Activated naive CD4-positive, alpha-beta T cell treated with anti-CD3 and anti-CD28 coated beads for 36 hours (primary cell): ENCODE data around the gene KIRREL3. TPM values are rescaled to one million over a fixed set of nuclear protein-coding genes. Genes with fewer than 3 reads are reported as not detected.

Source experiments
- CTCF ChIA-PET: fragments of 350-600 bp; sonication (Branson Sonifier 250); formaldehyde crosslinking; loops from one replicate; lab custom pipeline; 2021; ENCODE audit warnings: antibody characterized with exemption; lab: Charles Lee
- DNase-seq: peaks from one replicate; pipeline ENCODE4 v3.0.0-alpha.2; 2020
- H3K27ac Mint-ChIP-seq: one replicate; pipeline ENCODE4 v1.8.0; 2021; ENCODE audit warnings: mild to moderate bottlenecking, mixed read lengths
- H3K27me3 Mint-ChIP-seq: one replicate; pipeline ENCODE4 v1.8.0; 2021; ENCODE audit warnings: low read depth, mixed read lengths
- H3K36me3 Mint-ChIP-seq: one replicate; pipeline ENCODE4 v1.8.0; 2021; ENCODE audit warnings: low read depth, mixed read lengths
- H3K4me1 Mint-ChIP-seq: one replicate; pipeline ENCODE4 v1.8.0; 2021; ENCODE audit warnings: low read depth, mixed read lengths
- H3K4me3 Mint-ChIP-seq: one replicate; pipeline ENCODE4 v1.8.0; 2021; ENCODE audit warnings: mild to moderate bottlenecking, moderate library complexity, mixed read lengths
- H3K9me3 Mint-ChIP-seq: one replicate; pipeline ENCODE4 v1.8.0; 2021; ENCODE audit warnings: mixed read lengths
- intact Hi-C: fragments of 100-400 bp; cut with micrococcal nuclease; formaldehyde crosslinking; loops from one replicate; pipeline ENCODE4 v1.15.1; 2023
- total RNA-seq, 2 experiments: library from RNA; stranded (reverse); gene quantifications; one replicate each; pipeline ENCODE4 v1.2.3, GENCODE V29; 2021

KIRREL3 gene
- total RNA-seq, 2 experiments from 2014 or later: not detected

DNA sequence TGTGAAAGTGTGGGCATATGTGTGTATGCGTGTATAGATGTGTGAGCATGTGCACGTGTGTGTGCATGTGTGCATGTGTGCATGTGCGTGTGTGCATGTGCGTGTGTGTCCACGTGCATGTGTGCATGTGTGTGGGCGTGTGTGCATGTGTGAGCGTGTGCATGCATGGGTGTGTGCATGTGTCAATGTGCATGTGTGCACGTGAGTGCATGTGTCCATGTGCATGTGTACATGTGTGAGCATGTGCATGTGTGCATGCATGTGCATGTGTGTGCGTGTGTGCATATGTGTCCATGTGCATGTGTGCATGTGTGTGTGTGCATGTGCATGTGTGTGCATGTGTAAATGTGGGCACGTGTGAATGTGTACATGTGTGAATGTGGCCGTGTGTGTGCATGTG, 549.8 kb downstream of the KIRREL3 start:
- Mint-ChIP-seq H3K9me3 (peaks cover 15% of the 10 kb centered on the region), H3K4me1 (no peaks in the 10 kb centered on the region), H3K27me3 (no peaks in the 10 kb centered on the region), H3K4me3 (no peak overlapping the region), H3K36me3 (no peaks in the 10 kb centered on the region), H3K27ac (no peak overlapping the region)
- CTCF ChIA-PET: no interaction called here
- intact Hi-C loops: no loop called here
- DNase-seq: no peak

DNA sequence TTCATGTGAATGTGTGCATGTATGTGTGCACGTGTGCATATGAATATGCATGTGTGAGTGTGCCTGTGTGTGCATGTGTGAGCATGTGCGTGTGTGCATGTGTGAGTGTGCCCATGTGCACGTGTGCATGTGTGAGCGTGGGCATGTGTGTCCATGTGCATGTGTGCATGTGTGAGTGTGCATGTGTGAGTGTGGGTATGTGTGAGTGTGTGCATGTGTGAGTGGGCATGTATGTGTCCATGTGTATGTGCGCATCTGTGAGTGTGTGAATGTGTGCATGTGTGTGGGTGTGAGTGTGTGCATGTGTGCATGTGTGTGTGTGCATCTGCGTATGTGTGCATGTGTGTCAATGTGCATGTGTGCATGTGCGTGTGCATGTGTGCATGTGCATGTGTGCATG, 550.4 kb downstream of the KIRREL3 start:
- CTCF ChIA-PET: no interaction called here
- Mint-ChIP-seq H3K4me1 (no peaks in the 10 kb centered on the region), H3K27me3 (no peaks in the 10 kb centered on the region), H3K27ac (no peak overlapping the region), H3K36me3 (no peaks in the 10 kb centered on the region), H3K4me3 (no peak overlapping the region), H3K9me3 (peaks cover 15% of the 10 kb centered on the region)
- no peak for DNase-seq
- intact Hi-C loops: no loop called here

DNA sequence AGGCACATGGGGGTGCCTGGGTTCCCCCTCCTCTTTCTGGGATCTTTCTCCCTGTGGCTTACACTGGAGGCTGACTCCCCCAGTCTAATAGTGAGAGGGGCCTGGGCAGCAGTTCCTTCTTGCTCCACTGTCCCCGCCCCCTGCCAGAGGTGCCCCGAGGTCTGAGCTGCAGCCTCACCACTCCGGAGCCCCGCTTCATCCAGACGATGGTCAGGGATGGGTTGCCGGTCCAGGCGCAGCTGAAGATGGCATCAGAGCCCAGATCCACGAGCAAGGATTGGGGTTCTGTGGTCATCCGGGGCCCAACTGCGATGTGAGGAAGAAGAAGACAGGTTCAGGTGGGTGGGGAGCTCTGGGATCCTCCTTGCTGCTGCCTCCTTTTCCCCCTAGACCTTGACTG, 554.0 kb downstream of the KIRREL3 start:
- CTCF ChIA-PET: interaction anchor here (0.8 to 1.1 kb wide), 2 partner anchors 34 to 87 kb away, joined by 3 to 5 read pairs; no protein-coding TSS in a partner anchor
- Mint-ChIP-seq H3K4me1 (no peaks in the 10 kb centered on the region), H3K27ac (no peak overlapping the region), H3K4me3 (no peak overlapping the region), H3K9me3 (peaks cover 15% of the 10 kb centered on the region), H3K36me3 (no peaks in the 10 kb centered on the region), H3K27me3 (peaks cover 1% of the 10 kb centered on the region)
- intact Hi-C loops: no loop called here
- DNase-seq: no peak

DNA sequence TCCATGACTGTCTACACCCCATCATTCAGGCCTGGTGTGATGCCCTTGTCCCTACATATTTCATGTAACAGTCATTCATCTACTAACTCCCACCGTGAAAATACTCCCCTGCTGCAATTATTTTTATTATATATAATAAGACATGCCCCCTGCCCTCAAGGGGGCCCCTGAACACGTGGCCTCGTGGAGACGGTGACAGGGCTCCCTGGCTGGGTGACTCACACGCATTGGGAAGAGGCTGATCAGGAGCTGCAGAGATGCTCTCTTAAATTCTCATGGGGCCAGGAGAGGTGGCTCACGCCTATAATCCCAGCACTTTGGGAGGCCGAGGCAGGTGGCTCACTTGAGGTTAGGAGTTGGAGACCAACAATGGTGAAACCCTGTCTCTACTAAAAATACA, 556.5 kb downstream of the KIRREL3 start:
- CTCF ChIA-PET: interaction anchor here (1.2 to 8.0 kb wide), 3 partner anchors 36 to 43 kb away, joined by 3 to 112 read pairs (median 6); no protein-coding TSS in a partner anchor
- no peak overlapping the region for H3K4me3 Mint-ChIP-seq
- H3K4me1 Mint-ChIP-seq: peaks cover 5% of the 10 kb centered on the region
- no peaks in the 10 kb centered on the region for H3K9me3 Mint-ChIP-seq
- H3K36me3 Mint-ChIP-seq: no peaks in the 10 kb centered on the region
- DNase-seq: no peak
- H3K27me3 Mint-ChIP-seq: peaks cover 6% of the 10 kb centered on the region
- no peak overlapping the region for H3K27ac Mint-ChIP-seq
- intact Hi-C loops: loop anchor here (5.0 kb wide), 2 partner anchors 163 to 273 kb away; no protein-coding TSS in a partner anchor

DNA sequence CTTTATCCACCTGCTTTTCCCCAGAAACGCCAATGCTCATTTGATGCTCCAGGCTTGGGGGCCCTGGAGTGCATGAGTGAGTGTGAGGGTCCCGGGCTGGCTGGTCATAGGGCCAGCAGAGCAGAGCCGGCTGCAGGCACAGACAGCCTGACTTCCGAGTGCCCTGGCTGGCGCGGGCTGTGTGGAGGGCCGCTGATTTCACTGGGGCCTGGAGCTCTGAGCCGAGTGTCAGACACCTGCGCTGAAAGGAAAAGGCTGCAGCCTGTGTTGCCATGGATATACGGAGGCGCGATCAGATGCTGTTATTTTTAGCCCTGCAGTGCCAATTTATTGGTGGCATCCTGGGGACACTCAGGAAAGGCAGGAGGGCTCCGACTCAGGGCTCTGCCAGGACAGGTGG, 557.5 kb downstream of the KIRREL3 start:
- Mint-ChIP-seq H3K36me3 (no peaks in the 10 kb centered on the region), H3K4me3 (no peak overlapping the region), H3K4me1 (peaks cover 5% of the 10 kb centered on the region), H3K27me3 (peaks cover 6% of the 10 kb centered on the region), H3K9me3 (no peaks in the 10 kb centered on the region), H3K27ac (no peak overlapping the region)
- no peak for DNase-seq
- CTCF ChIA-PET: interaction anchor here (0.7 to 8.0 kb wide), 4 partner anchors 37 to 196 kb away, joined by 3 to 112 read pairs (median 4); no protein-coding TSS in a partner anchor
- intact Hi-C loops: loop anchor here (5.0 kb wide), 2 partner anchors 164 to 274 kb away; no protein-coding TSS in a partner anchor

DNA sequence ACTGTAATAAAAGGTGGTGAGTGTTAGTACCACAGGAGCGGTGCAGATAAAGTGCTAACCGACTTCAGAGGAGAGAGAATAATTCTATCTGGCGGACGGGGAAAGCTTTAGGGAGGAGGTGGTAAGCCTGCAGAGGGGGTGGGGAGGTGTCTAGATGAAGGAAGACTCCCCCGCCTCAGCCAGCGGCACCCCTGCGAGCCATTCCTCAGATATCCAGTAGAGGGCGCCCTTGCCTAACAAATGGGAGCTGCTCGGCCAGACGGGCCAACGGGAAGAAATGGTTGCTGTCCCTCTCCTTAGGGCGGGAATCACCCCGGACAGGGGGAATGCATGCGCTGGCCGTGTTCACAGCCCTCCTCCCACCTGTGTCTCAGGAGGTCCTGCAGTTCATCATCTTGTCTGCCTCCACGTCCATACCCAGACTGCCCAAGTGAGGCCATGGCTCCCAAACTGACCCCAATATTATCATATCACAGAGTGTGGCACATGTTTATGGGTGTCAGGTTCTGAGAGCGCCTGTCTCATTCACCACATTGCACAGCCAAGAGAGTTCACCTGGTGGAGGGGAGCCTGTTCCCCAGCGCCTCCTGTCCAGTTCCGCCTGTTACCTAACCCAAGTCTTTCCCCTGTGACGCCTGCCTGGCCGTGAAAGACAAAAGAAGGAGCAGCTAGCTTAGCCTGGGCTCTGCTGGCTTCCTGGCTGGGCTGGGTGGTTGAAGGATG, 559.6 kb downstream of the KIRREL3 start:
- CTCF ChIA-PET: interaction anchor here (0.6 to 8.0 kb wide), 16 partner anchors 9 to 551 kb away, joined by 3 to 112 read pairs (median 4); no protein-coding TSS in a partner anchor
- intact Hi-C loops: loop anchor here (1.0 to 5.0 kb wide), 5 partner anchors 39 to 904 kb away; no protein-coding TSS in a partner anchor
- Mint-ChIP-seq H3K36me3 (no peaks in the 10 kb centered on the region), H3K4me1 (peaks cover 5% of the 10 kb centered on the region), H3K4me3 (no peak overlapping the region), H3K9me3 (no peaks in the 10 kb centered on the region), H3K27ac (no peak overlapping the region), H3K27me3 (peaks cover 6% of the 10 kb centered on the region)
- peak; percentile 84 for DNase-seq

DNA sequence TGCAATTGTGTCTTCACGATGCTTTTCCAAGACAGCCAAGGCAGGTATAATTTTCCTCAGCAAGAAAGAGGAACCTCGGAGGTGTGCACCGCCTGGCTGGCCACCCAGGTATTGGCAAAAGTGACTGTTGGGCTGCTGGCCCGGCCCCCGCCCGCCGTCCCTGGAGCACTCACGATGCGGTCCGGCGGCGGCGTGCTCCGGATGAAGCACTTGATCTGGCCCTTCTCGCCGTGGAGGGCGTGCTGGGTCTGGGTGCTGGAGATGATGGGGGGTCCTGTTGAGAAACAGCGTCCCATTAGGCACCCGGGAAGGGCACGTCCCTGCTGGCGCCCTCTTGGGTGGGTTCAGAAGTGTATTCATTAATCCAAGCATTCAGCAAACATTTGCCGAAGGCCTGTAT, 560.3 kb downstream of the KIRREL3 start:
- no peak for DNase-seq
- Mint-ChIP-seq H3K4me1 (peaks cover 5% of the 10 kb centered on the region), H3K27me3 (peaks cover 6% of the 10 kb centered on the region), H3K9me3 (no peaks in the 10 kb centered on the region), H3K27ac (no peak overlapping the region), H3K4me3 (no peak overlapping the region), H3K36me3 (no peaks in the 10 kb centered on the region)
- CTCF ChIA-PET: interaction anchor here (0.9 to 8.0 kb wide), 11 partner anchors 11 to 547 kb away, joined by 3 to 112 read pairs (median 5); no protein-coding TSS in a partner anchor
- intact Hi-C loops: loop anchor here (1.0 to 5.0 kb wide), 4 partner anchors 167 to 905 kb away; no protein-coding TSS in a partner anchor

DNA sequence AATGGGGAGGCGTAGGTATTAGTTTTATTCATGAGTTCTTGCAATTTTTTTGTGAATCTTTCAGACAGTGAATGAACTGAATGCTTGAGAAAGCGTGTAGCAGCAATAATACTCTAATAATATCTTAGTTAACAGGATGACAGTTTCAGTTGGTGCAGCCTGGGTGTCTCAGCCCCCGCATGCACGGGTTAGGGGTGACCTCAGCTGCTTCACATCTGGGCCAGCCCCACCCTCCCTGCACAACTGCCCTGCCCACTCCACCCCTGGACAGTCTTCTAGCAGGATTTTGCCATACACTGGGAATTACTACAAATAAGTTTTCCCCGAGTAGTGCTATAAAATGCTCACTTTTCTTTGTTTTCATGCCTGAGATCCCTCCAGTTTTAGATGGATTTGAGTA, 561.9 kb downstream of the KIRREL3 start:
- no peaks in the 10 kb centered on the region for H3K9me3 Mint-ChIP-seq
- CTCF ChIA-PET: interaction anchor here (0.6 to 8.0 kb wide), 3 partner anchors 42 to 347 kb away, joined by 3 to 112 read pairs (median 3); no protein-coding TSS in a partner anchor
- H3K27me3 Mint-ChIP-seq: peaks cover 6% of the 10 kb centered on the region
- intact Hi-C loops: no loop called here
- no peak overlapping the region for H3K27ac Mint-ChIP-seq
- DNase-seq: no peak
- peaks cover 5% of the 10 kb centered on the region for H3K4me1 Mint-ChIP-seq
- no peaks in the 10 kb centered on the region for H3K36me3 Mint-ChIP-seq
- no peak overlapping the region for H3K4me3 Mint-ChIP-seq

DNA sequence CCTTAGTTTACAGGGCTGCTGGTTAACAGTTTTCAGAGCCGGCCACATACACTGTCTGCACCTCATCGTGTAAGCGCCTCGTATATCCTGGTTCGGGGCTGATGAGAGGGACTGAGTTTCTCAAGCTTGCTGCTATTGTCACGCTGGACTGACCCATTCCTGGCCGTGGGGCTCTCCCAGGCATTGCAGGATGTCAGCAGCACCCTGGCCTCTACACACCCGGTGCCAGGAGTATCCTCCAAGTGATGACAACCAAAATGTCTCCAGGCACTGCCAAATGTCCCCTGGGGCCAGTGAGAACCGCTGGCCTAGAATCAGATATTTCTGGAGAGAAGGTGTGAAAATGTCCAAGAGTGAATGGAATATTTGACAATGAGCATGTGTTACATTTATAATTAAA, 562.3 kb downstream of the KIRREL3 start:
- Mint-ChIP-seq H3K4me3 (no peak overlapping the region), H3K9me3 (no peaks in the 10 kb centered on the region), H3K36me3 (no peaks in the 10 kb centered on the region), H3K27ac (no peak overlapping the region), H3K4me1 (peaks cover 5% of the 10 kb centered on the region), H3K27me3 (peaks cover 6% of the 10 kb centered on the region)
- intact Hi-C loops: no loop called here
- DNase-seq: no peak
- CTCF ChIA-PET: interaction anchor here (8.0 kb wide), 1 partner anchor 42 kb away, joined by 112 read pairs; no protein-coding TSS in a partner anchor

DNA sequence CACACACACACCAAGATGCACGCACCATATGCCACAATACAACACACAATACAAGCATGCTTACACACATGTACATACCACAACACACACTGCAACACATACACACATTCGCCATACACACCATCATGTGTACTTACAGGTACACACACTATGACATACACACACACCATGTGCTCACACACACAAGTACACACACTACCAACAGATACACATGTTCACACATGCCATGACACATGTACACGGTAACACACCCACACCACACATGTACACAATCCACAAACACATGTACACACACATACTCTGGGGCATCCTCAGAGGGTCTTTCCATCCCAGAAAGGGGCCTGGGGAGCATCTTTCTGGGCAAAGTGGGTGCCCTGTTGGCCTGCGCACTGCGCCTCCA, 562.8 kb downstream of the KIRREL3 start:
- H3K4me1 Mint-ChIP-seq: peaks cover 5% of the 10 kb centered on the region
- no peaks in the 10 kb centered on the region for H3K36me3 Mint-ChIP-seq
- no peak overlapping the region for H3K27ac Mint-ChIP-seq
- no peak overlapping the region for H3K4me3 Mint-ChIP-seq
- intact Hi-C loops: no loop called here
- no peak for DNase-seq
- no peaks in the 10 kb centered on the region for H3K9me3 Mint-ChIP-seq
- CTCF ChIA-PET: interaction anchor here (8.0 kb wide), 1 partner anchor 43 kb away, joined by 112 read pairs; no protein-coding TSS in a partner anchor
- peaks cover 5% of the 10 kb centered on the region for H3K27me3 Mint-ChIP-seq

DNA sequence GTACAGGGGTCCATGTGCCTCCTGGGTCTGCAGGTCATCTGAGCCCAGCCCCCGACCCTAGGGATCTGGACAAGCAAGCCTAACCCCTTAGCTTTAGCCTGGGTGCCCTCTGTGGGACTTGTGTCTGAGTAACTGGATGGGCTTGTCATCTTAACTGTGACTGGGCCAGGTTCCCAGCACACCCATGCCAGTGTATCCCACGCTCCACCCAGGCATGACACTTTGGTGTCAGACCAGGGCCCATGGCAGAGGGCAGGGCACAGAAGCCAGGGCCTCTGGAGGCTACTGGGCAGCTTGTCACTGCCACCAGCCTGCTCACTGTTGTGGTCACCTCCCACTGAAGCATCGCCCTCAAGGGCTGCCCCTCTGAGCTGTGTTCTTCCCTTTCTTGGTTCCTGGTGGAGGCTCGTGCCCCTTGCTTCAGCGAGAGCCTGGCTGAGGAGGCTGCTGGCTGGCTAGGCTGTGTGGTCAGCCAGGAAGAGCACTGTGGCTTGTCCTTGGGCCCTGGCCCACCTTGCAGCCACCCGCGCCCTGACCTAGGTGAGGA, 564.3 kb downstream of the KIRREL3 start:
- no peak for DNase-seq
- no peak overlapping the region for H3K27ac Mint-ChIP-seq
- CTCF ChIA-PET: interaction anchor here (2.3 kb wide), 1 partner anchor 45 kb away, joined by 8 read pairs; no protein-coding TSS in a partner anchor
- no peaks in the 10 kb centered on the region for H3K36me3 Mint-ChIP-seq
- no peaks in the 10 kb centered on the region for H3K9me3 Mint-ChIP-seq
- no peak overlapping the region for H3K4me3 Mint-ChIP-seq
- H3K27me3 Mint-ChIP-seq: peaks cover 5% of the 10 kb centered on the region
- intact Hi-C loops: no loop called here
- peaks cover 5% of the 10 kb centered on the region for H3K4me1 Mint-ChIP-seq

DNA sequence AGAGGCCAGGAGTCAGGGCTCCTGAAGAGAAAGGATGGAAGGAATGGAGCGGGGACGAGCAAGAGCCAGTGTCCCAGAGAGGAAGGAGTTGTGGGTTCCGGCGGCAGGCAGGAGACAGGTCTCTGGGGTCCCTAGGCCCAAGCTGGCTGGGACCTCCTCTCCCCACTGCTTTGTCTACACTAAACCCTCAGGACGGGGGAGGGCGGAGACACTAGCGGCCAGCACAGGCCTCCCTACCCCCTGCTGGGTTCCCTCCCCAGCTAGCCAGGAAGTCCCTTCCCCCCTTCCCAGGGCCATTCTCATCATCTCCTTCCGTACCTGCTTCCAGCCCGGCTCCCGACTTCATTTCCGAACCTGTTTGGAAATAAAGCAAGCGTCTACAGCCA, 565.6 kb downstream of the KIRREL3 start:
- CTCF ChIA-PET: interaction anchor here (0.8 to 2.3 kb wide), 2 partner anchors 46 to 556 kb away, joined by 3 to 8 read pairs; no protein-coding TSS in a partner anchor
- Mint-ChIP-seq H3K4me1 (no peaks in the 10 kb centered on the region), H3K36me3 (no peaks in the 10 kb centered on the region), H3K9me3 (no peaks in the 10 kb centered on the region), H3K4me3 (no peak overlapping the region), H3K27me3 (no peaks in the 10 kb centered on the region), H3K27ac (no peak overlapping the region)
- no peak for DNase-seq
- intact Hi-C loops: no loop called here
